SHP77 (cell line): ENCODE measurements around the gene TRMT61B.

Experiments
- DNase-seq, 2 experiments: peaks; one replicate each; lab custom pipeline; 2025; lab: John Stamatoyannopoulos, UW

The TRMT61B gene

DNA sequence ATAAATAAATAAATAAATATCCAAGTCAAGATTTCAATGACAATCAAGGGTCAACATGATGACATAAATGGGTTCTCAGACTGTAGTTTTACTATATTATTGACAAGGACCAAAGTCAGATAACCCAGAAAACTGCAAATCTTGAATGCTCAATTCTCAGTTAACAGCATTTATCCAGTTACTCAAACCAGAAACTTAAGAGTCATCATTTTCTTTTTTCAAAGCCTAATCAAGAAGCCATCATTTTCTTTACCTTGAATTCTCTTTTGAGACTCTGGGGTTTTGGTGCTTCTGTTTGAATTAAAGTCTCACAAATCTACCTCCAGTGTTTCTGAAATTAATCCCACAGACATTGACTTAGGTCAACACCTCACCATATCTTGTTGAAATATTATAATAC, 14.1 kb downstream of the TRMT61B start:
- DNase-seq, result no peak

DNA sequence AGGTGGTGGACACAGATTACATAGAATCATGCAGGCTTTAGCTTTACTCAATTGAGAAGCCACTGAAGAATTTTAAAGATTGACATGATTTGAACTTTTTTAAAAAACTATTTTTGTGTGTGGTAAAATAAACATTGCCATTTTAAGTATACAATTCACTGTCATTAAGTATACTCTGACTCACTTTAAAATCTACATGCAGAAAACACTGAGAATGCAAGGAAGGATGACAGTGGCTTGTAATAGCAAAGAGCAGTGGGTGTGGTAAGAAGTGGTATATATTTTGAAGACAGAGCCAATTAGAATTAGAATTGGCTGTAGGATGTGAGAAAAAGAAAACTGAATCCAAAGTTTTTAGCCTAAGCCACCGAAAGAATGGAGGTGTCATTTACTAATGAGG, 14.9 kb downstream of the TRMT61B start:
- no peak for DNase-seq

DNA sequence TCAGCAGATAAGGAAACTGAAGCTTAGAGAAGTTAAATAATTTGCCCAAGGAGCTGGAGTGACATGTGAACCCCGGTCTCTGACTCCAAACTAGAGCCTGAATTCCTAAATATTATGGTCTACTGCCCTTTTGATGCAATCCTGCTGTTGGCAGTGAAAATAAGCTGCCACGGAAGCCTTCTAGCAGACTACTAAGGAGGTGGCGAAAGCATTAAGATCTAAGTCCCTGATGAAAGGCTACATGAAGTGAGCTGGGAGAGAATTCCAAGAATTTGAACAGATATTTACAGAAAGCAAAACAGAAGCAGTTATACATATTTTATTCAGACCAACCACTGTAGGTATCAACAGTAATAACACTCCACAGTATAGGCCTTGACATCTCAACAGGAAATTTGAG, 28.1 kb downstream of the TRMT61B start:
- no peak for DNase-seq

DNA sequence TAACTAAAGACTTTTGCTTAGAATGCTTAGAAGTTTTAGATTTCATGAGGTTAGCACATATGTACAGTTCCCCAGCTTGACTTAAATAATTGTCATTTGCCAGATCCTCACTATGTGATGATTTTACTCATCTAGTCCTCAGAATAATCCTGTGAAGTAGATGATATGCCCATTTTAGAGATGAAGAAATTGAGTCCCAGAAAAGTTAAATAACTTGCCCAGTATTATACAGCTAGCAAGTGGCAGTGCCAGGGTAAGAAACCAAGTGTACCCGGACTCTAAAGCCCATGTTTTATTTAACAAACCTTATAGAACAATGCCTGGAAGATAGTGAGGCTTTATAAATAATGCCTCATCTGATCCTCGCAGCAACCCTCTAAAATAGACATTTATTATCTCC, 31.1 kb downstream of the TRMT61B start:
- no peak for DNase-seq

DNA sequence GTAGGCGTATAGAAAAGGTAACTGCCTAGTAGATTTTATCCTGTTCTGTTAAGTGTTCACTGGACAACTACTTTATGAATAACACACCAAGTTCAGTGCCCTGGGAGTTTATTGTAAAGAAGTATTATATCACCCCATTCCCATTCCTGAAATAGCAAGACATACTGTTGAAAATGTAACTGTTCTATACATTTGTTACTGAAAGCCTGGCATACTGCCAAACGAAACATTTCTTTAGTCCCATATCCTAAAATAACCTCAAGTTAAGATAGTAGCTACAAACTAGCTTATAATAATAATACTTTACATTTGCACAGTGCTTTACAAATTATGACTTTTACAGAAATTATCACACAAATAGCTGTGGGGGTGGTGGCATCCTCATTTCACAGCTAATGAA, 34.3 kb downstream of the TRMT61B start:
- DNase-seq, result no peak

DNA sequence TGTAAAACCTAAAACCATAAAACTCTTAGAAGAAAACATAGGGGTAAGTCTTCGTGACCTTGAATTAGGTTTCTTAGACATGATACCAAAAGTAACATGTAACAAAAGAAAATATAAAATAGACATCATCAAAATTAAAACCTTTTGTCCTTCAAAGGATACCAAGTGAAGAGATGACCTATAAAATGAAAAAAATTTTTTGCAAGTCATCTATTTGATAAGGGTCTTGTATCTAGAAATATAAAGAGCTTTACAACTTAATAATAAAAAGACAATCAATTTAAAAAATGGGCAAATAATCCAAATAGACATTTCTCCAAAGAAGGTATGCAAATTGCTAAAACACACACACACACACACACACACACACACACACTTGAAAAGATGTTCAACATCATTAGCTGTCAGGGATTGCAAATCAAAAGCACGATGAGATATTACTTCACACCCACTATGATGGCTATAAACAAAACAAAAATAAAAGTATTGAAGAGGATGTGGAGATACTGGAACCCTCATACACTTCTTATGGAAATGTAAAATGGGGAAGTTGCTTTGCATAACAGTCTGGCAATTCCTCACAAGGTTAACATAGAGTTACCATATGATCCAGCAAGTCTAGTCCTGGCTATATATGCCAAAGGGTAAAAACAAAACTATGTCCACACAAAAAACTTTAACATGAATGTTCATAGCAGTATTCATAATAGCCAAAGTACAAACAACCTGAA, 36.2 kb downstream of the TRMT61B start:
- no peak for DNase-seq

DNA sequence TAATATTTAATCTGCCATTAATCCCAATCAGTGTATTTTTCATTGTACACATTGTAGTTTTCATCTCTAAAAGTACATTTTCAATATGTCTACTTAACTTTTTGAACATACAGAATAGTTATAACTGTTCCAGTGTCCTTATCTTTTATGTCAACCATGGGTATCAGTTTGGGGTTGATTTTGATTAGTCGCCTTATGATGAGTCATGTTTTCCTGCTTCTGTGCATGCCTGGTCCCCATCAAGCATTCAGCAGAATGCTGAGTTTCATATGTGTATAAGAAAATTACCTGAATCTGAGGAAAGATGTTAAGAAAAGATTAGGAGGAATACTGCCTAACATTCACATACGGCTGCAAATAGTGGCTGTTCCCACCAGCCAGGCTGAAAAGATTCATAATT, 41.7 kb downstream of the TRMT61B start:
- DNase-seq, result no peak

DNA sequence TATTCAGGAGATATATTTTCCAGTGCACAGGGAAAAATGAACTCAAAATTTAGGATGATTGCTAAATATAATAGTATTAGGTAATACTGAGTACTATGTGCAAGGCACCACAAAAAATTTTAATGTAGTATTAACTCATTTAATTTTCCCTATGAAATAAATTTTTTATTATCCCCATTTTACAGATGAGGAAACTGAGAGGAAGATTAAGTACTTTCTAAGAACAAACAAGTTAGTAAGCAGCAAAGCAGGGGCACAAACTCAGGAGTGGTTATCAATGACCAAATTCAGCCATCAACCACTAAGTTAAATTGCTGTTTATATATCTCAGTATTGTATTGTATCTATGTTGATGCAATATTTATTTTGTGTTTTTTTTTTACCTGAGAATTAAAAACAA, 45.2 kb downstream of the TRMT61B start:
- DNase-seq, result no peak

DNA sequence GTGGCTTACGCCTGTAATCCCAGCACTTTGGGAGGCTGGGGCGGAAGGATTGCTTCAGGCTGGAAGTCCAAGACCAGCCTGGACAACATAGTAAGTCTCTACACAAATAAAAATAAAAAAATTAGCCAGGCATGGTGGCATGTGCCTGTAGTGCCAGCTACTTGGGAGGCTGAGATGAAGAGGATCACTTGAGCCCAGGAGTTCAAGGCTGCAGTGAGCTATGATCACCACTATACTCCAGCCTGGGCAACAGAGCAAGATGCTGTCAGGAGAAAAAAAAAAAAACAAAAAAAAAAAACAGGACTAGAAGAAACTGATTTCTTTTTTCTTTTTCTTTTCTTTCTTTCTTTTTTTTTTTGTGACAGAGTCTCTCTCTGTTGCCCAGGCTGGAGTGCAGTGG, 45.9 kb downstream of the TRMT61B start:
- DNase-seq, result no peak

DNA sequence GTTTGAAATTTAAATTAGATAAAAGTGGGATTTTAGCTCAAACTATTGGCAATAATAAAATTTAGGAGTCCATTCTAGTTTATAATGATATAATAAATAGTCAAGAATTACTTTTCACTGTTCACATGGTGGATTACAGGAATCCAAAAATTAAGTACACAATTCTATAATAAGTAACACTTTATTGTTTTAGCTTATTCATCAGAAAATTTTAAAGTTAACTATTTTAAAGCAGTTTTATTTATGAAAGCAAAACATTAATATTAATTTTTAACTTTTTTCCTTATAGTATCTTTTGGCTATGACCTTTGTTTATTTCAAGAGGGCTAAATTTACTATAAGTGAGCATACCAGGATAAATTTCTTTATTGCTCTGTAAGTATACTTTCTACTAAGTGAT, 48.1 kb downstream of the TRMT61B start:
- DNase-seq, result no peak

DNA sequence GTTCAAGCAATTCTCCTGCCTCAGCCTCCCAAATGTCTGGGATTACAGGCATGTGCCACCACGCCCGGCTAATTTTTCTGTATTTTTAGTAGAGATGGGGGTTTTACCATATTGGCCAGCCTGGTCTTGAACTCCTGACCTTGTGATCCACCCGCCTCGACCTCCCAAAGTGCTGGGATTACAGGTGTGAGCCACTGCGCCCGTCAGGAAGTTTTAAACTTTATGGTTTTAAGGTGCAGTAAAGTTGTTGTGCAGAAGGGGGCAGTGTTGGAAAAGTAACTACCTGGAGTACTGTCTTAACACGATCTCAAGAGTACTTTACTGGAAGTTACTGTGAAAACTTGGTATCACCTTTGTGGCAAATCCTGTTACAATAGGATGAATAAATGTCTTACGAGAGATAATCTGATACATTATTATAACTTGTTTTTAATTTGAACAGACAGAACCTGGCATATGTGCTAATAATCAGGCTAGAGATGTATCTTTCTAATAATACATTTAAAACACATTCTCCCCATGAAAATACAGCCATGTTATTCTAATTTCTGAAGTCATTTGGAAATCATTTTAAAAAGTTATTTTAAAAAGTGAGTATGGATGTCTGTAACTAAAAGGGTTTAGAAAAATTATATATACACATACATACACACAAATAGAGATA, 48.7 kb downstream of the TRMT61B start:
- peak; percentile 15 to 52 for DNase-seq

DNA sequence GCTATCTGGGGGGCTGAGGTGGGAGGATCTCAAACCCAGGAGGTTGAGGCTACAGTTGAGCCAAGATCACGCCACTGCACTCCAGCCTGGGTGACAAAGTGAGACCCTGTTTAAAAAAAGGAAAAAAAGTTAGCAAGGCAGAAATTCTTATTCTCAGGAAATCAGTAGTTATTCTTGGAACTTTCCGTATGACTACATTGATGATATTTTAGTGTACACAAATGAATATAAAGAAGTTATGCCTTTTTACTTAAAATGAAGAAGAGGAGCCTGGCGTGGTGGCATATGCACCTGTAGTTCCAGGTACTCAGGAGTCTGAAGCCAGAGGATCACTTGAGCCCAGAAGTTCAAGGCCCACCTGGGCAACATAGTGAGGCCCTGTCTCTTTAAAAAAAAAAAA, 52.1 kb downstream of the TRMT61B start:
- DNase-seq, result no peak

DNA sequence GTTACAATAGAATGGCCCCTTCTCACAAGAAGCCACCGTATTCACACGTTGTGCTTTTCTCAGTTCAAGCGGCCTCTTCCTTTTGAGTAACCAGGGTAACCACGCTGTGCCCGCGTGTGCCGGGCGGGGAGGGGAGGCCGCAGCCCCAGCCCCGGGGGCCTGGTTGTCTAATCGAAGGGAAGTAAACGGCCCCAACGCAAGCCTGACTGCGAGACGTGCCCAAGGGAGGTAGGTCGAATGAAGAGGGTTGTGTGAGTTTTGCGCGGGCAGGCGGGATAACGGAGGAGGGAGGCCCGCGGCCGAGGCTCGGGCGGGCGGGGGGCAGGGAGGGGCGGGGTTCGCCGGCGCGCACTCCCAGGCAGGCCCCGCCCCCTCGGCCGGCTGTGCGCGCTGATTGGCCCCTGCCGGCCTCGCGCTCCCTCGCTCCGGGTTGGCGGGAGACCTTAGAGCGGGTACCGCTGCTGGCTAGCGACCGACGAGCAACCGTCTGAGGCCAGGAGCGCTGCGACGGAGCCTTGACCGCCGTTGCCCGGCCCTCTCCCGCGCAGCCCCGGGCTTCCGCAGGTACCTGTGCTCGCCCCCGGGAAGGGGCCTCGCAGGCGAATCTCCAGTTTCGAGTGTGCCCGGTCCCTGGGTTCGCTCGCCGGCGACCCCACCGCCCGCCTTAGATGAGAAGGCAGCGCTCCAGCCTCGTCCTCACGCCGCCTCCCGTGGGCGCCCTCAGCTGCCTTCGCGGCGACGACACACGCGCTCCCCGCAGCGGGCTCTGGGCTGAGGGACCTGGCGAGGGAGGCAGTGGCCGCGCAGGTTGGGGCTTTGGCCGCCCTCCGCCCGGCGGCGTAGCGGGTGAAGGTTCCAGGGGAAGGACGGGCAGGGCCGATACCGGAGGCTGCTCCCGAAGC, 59.5 kb downstream of the TRMT61B start, which contains the start of gene SPDYA:
Gene SPDYA (plus strand): TSS at position 451 of the 902 bp plus-strand sequence. CDS start 5,181 bp downstream, outside the sequence.
- no peak for DNase-seq

DNA sequence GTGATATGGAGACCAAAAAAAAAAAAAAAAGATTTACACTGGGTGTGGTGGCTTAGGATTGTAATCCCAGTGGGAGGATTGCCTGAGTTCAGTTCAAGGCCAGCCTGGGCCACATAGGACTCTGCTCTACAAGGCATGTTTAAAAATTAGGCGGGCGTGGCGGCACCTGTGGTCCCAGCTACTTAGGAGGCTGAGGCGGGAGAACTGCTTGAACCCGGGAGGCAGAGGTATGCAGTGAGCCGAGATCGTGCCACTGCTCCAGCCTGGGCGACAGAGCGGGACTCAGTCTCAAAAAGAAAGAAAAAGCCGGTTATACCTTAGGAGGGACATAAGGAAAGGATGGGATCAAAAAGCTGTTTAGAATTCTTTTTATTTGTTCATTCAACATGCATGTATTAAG, 60.2 kb downstream of the TRMT61B start:
- DNase-seq, result no peak

DNA sequence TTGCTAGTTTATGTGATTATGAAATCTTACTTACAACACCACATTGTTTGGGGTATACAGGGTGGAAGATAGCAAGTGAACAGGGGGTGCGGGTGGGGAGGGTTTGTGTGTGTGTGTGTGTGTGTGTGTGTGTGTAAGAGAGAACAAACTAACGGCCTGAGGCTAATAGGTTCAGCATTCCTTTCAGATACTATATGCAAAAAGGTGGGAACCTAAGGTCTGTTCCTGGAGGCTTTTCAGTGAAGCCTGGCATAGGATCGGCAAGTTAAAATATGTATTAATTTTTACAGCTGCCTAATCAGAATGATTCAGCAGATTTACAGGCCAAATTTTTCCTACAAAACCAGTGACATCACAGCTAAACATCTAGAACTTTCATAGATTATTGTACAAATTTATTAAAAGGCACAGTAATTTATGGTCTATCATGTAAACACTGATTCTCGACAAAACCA, 67.1 kb downstream of the TRMT61B start:
- DNase-seq, result no peak

DNA sequence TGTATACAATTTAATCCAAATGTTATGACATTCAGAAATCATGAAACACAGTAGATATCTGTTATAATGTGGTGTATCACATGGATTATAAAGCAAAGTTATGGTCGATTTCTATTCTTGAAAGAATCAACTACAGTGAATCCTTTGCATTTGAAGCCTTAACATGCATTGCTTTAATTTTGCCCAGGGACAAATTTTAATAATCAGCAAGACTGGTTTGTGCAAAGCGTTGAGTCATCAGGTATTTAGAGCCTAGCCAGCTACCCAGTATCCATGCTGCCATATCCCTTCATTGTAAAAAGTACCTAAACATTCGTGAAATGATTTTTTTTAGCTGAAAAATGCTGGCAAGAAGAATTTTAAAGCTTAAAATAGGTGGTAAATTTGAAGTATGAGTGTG, 68.4 kb downstream of the TRMT61B start:
- no peak for DNase-seq
